Activated T-helper 1 cell treated with Interleukin-2 at 50 U/mL for 16 hours (primary cell): ENCODE results near the gene KSR2.

Source experiments
- DNase-seq: peaks from one replicate; pipeline ENCODE4 v3.0.0-alpha.2; 2020; ENCODE audit warnings: low read depth

KSR2 gene

DNA sequence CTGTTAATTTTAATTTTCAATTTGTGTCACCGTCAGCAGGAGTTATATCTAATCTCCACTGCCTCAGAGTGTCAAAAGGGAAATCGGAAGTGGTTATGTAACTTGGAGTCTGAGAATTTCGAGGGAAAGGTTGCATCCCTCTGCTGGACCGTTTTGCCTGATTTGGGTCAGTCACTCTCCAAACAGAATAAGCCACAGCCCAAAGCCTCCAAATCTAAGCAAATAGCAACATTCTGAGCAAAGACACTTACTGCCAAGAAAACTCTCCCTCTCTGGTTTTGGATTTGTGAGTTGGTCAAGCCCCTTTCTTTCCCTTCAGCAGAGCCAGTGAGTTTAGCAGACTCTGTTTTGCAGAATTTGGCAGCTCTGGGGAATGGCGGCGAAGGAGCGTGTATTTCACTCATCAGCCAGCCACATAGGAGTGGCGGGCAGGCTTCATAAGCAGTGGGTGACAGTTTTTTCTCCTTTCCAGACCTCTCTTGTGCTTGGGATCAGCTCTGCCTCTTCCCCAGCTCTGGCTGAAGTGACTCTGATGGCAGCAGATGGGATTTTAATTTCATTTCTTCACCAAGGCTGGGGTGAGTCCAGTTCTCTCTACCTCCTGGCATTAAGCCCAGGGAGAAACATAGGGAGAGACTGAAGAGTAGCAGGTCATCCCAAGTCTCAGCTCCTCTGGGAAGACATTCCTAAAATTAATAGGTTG, 388.6 kb downstream of the KSR2 start:
- DNase-seq, result no peak

- no peak for DNase-seq
Observed at GRCh38 chr12:117577122-117577657, 391.6 kb downstream of the KSR2 start.

DNA sequence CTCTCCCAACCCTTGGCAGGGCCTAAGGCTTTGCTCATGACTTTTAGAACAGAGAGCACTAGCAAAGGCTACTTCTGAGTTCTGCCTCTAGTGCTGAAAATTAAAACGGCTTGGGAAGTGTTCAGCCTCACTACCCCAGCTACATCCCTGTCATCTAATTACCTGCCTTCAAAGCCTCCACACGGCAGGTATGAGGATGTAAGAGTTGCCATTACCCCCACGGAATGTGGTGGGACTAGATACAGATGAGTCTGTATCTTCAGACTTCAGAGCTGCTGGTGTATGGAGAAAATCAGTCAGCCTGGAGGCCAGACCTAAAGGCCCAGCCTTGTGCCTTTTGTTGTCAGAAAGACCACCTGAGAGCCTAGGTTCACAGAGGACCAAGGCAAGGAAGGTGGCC, 392.7 kb downstream of the KSR2 start:
- DNase-seq, result no peak

DNA sequence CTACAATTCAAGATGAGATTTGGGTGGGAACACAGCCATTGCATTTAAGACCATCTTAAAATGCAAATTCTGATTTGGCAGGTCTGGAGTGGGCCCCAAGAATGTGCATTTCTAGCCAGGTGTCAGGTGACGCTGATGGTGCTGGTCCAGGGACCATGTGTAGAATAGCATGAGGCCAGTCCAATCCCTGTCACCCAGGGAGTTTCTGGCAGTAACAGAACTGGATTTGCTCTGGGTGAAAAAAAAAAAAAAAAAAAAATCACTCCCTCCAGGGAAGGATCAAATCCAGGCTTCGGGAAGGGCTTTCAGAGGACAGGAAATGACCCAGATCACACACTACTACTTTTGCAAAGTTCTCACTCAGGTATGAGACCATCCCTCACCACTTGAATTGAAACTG, 394.1 kb downstream of the KSR2 start:
- no peak for DNase-seq

GRCh38 chr12:117572755-117573154, 396.0 kb downstream of the KSR2 start:
- DNase-seq, result no peak

DNA sequence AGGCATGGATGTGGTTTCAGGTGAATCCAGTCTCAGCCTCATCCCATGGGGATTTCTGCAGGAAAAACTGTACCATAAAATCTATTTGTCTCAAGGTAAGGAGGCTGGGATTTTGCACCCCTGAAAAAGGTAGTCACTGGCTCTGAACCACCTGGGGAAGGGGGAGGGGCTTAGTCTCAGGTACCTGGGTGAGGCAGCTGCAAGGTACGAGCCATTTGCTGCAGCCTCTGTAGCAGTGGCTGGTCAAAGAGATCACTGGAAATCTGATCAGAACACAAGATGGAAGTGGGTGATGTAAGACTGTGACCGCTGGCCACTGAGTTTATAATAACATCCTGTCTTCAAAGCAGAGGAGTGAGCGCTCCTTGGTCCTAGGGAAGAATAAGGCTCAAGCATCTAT, 397.5 kb downstream of the KSR2 start:
- no peak for DNase-seq

DNA sequence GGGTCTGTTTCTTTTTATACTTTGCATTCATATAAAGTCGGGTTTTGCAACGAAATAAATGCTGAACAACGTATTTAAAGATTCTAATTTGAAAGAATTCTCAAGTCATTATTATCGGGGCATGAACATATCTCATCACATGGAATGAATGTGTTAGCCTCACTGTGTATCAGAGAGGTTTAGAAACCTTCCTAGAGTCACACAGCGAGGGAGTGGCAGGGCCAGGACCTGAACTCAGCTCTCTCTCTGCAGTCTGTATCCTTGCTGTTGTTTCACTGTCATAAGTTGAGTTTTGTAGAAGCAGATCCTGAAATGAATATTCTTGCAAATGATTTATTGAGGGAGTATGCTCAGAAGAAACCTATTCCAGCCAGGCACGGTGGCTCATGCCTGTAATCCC, 398.2 kb downstream of the KSR2 start:
- no peak for DNase-seq

DNA sequence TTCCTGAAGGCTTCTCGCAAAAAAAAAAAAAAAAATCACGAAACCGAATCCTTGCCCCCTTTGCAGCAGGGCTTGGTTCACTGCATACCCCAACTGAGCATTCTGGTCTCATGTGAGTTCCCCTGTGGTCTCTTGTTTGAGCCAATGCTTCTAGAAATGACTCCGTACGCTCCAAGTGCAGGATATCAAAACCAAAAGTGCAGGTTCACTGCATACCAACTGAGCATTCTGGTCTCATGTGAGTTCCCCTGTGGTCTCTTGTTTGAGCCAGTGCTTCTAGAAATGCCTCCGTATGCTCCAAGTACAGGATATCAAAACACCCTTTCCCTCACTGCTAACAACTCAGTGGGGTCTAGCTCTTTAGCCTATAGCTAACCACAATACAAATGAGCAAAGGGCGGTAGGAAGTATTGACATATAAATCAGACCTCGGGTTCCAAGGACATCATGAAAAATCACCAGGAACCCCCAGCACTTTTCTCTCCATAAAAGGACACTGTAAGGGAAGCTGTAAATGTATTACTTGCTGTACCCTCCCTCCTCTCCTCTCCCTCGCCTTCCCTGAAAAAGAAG, 401.1 kb downstream of the KSR2 start:
- DNase-seq, result no peak

GRCh38 chr12:117564881-117565280, 403.9 kb downstream of the KSR2 start:
- no peak for DNase-seq

GRCh38 chr12:117563706-117564105, 405.1 kb downstream of the KSR2 start:
- DNase-seq, result no peak

GRCh38 chr12:117563007-117563406, 405.8 kb downstream of the KSR2 start:
- no peak for DNase-seq

- DNase-seq, result no peak
Observed at GRCh38 chr12:117561990-117562389, 406.8 kb downstream of the KSR2 start.

- no peak for DNase-seq
Observed at GRCh38 chr12:117559978-117560377, 408.8 kb downstream of the KSR2 start.

- DNase-seq, result no peak
Observed at GRCh38 chr12:117555889-117556288, 412.9 kb downstream of the KSR2 start.

- DNase-seq, result no peak
Observed at GRCh38 chr12:117552971-117553370, 415.8 kb downstream of the KSR2 start.

GRCh38 chr12:117551665-117552064, 417.1 kb downstream of the KSR2 start:
- no peak for DNase-seq

DNA sequence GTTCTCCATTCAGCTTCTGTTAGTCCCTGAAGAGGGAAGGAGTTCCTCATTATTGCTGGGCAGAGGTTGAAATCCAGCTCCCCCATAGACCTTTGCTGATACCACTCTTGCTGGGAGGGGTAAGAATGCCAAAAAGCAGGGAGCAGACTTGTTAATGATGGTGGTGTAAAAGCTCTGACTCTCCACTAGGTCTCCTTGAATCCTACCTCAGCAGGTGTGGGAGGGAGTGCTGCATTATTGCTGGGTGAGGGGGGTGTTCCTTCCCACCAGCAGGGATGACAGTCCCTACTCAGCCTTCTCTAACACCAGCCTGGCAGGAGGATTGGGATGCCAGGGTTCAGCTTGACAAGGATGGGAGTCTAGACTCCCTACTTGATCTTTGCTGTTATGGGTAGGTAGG, 421.6 kb downstream of the KSR2 start:
- no peak for DNase-seq

DNA sequence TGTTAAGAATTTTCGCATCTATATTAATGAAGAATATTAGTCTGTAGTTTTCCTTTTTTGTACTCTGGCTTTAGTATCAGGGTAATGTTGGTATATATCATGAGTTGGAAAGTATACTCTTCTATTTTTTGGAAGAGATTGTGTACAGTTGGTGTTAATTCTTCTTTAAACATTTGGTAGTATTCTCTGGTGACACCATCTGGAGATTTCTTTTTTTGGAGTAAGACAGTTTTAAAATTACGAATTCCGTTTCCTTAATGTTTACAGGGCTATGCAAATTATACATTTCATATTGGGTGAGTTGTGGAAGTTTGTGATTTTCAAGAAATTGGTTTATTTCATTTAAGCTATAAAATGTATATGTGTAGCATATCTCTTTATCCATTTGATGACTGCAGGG, 423.6 kb downstream of the KSR2 start:
- no peak for DNase-seq

GRCh38 chr12:117540011-117540410, 428.8 kb downstream of the KSR2 start:
- no peak for DNase-seq

DNA sequence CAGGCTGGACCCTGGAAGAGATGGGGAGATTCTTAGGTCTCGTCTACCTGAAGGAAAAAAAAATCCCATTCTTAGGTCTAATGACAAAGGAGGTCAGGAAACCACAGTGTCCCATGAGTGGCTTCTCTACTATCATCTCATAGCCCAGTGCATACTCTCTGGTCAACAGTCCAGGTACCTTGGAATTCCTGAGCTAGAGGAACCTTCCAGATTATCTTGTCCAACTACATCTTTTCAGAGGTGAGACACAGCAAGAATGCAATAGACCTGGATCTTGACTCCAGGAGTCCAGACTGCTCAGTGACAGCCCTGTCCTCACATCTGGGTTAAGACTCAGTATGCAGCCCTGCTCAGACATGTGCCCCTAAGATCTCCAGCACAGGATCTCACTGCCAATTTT, 429.9 kb downstream of the KSR2 start:
- no peak for DNase-seq

DNA sequence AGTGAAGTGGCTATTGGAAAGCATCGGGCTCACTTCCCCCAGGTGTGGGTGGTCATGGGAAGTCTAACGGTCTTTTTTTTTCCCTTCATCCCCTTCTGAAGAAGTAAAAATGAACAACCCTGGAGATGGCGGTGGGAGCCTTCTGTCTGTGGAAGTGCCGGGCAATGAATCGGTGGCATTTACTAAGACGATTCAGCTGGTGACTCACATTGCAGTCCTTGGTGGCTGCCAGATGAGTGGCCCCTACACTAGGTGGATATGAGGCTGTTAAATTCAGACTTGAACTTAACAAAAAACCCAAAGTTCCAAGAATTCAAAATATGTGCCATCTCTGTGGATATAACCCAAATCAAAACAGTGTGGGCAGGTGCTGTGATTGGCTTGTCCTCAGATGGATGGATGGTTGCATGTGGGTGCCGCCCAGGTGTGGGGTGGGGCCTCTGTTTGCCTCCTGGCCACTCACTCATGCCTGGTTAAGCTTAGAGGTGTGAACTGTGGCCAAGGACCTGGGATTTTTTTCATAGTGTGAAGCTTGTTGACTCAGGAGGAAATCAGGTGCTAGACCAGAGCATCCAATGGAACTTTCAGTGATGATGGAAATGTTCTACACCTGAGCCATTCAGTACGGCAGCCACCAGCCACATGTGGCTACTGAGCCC, 430.6 kb downstream of the KSR2 start:
- DNase-seq, result no peak

GRCh38 chr12:117533687-117534086, 435.1 kb downstream of the KSR2 start:
- DNase-seq, result no peak

DNA sequence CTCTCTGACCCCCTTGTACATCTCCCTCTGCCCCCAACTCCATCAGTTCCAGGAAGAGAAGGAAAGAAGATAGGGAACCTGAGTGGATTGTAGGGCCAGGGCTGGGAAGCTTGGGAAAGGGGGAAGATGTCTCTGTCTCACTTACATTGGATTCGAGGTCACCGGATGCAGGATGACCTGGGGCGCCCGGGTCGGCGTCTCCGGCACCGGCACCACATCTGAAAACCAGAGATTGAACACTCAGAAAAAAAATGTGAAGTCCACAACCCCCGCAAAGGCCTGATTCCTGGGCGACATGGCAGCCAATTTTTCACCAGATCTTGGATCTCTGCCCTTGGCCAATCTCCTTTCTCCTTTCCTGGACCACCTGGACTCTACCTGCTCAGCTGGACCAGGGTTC, 438.0 kb downstream of the KSR2 start:
- no peak for DNase-seq
